ENCODE data around the gene NBDY.
"Not testable (repeated sequence)": the region's sequence is repeated elsewhere in the genome, so short reads cannot be mapped to it uniquely, and the experiment has no call there.

NBDY gene

GRCh38 chrX:56764153-56764974 is 35.3 kb downstream of the NBDY start:
- DNase-seq (ENCODE audit: low read depth in 2 of 2), result peak; percentile 28 to 52

- DNase-seq (ENCODE audit: low read depth in 2 of 2), result no peak
Observed at GRCh38 chrX:56764975-56765791, 36.1 kb downstream of the NBDY start.

- no peak for DNase-seq (ENCODE audit: low read depth in 2 of 2)
Observed at GRCh38 chrX:56765811-56766553, 36.9 kb downstream of the NBDY start.

DNA sequence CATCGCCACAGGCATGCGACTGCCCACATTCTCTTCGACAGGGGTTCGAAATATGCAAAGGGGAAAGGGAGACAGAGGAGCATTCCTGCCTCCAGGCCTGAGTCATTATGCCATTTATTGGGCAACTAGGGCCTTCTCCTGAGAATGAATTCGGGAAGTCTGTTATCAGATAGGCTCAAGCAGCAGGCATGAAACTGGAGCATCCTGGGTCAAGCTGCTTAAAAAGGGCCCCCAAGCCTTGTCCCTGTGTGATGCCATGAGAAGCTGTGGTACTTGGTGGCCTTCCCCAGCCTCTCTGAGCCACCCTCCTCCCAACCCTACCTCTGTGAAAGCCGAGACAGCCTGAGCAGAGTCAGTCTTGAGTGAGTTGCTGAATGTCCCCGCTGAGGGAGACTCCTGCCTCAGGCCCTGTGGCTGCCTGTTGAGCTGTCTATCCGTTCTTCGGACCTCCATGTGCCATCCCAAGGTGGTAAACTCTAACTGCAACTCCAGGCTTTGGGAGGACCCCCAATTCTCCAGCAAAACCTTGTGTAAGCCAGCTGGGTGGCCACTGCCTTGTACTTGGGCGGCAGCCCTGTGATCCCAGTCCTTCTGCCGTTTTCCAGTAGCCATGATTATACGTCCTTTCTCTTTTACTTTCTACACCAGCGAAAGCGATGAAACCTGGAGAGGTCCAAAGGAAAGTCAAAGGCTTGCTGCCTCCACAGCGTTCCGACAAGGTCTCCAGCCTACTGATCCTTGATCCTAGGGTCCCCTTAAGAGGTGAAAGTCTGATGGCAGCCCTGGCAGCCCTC is 37.7 kb downstream of the NBDY start:
- no peak for DNase-seq (ENCODE audit: low read depth in 2 of 2)

- not testable (repeated sequence) for DNase-seq (ENCODE audit: low read depth in 2 of 2)
Observed at GRCh38 chrX:56767348-56768119, 38.5 kb downstream of the NBDY start.

GRCh38 chrX:56768120-56768660 is 39.1 kb downstream of the NBDY start:
- DNase-seq (ENCODE audit: low read depth in 2 of 2), result not testable (repeated sequence)

DNA sequence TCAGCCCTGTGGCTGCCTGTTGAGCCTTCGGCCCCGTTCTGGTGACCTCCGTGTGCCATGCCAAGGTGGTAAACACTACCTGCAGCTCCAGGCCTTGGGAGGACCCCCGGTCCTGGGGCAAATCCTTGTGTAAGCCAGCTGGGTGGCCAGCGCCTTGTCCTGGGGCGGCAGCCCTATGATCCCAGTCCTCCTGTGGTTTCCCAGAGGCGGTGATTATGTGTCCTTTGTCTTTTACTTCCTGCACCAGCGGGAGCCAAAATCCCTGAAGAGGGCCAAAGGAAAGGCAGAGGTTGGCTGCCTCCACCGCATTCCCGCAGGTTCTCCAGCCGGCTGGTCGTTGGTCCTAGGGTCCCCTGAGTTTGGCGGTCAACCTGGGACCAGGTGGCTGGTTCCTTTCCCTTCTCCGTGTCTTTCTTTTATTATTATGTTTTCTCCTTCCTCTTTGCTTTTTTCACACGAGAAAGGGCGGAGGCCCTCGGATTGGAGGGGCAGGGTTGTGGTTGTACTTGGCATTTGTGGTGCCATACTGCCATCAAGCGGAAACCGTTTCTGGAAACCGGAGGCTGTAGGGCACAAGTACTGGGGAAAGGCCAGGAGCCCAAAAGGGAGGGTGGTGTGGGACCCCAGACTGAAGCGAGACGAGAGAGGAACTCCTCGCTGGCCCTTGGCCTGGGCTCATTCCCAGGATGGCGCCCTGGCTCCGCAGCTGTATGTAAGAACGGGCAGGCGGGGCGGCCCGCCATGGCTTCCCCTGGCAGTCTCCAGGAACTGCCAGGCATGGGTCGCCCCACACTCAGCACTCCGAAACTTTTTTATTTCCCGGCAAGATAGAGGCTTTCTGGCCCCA is 43.9 kb downstream of the NBDY start:
- DNase-seq (ENCODE audit: low read depth in 2 of 2), result not testable (repeated sequence)

DNA sequence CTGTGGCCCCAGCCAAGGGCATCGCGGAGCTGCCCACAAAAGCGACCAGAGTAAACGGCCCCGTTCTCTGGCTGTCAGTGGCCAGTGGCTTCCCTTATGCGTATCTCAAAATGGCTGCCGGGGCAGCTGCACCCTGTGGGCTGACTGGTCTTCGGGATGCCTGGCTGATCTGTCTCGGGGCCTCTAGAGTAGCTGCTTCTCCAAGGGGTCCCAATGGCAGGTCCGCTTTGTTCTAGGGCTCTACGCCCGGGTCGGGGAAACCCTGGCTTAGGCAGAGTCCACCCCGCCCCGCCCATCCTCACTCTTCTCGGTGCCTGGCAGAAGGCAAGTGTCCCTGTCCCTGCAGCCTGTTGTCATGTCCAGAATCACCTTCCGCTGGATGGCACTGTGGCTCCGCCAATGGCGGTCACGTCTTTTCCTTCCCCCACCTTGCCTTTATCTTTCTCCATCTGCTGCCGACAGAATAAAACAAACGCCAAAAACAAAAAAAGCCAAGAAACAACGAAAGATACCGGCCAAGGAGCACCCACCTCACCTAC is 44.5 kb downstream of the NBDY start:
- not testable (repeated sequence) for DNase-seq (ENCODE audit: low read depth in 2 of 2)

GRCh38 chrX:56778099-56778923 is 49.3 kb downstream of the NBDY start:
- not testable (repeated sequence) for DNase-seq (ENCODE audit: low read depth in 2 of 2)

GRCh38 chrX:56778924-56779468 is 50.0 kb downstream of the NBDY start:
- DNase-seq (ENCODE audit: low read depth in 2 of 2), result not testable (repeated sequence)

- not testable (repeated sequence) for DNase-seq (ENCODE audit: low read depth in 2 of 2)
Observed at GRCh38 chrX:56780681-56781649, 51.9 kb downstream of the NBDY start.

- DNase-seq (ENCODE audit: low read depth in 2 of 2), result no peak
Observed at GRCh38 chrX:56782352-56782751, 53.3 kb downstream of the NBDY start.

DNA sequence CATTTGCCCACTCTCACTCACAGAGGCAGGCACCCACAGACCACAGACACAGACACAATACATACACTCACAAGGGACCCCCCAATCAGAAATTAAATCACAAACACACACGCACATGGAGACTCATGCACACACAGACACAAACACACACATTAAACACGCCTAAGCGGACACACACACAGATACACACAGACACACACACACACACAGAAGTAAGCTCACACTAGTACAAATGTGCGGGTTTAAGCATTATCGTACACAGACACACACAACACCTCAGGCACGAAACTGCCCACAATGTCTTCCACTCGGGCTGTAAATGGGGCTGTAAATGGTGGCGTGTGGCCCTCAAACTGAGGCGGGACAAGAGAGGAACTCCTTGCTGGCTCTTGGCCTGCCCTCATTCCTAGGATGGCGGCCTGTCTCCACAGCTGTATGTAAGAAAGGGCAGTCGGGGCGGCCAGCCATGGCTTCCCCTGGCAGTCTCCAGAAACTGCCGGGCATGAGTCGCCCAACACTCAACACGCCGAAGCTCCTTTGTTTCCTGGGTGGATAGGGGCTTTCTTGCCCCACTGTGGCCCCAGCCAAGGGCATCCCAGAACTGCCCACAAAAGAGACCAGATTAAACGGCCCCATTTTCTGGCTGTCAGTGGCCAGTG is 53.9 kb downstream of the NBDY start:
- no peak for DNase-seq (ENCODE audit: low read depth in 2 of 2)

DNA sequence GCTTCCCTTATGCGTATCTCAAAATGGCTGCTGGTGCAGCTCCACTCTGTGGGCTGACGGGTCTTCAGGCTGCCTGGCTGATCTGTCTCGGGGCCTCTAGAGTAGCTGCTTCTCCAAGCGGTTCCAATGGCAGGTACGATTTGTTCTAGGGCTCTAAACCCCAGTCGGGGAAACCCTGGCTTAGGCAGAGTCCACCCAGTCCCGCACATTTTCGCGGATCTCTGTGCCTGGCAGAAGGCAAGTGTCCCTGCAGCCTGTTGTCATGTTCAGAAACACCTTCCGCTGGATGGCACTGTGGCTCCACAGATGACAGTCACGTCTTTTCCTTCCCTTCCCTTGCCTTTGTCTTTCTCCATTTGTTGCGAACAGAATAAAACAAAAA is 54.4 kb downstream of the NBDY start:
- DNase-seq (ENCODE audit: low read depth in 2 of 2), result peak in 1 of 2 donors; percentile 55

GRCh38 chrX:56783996-56784620 is 55.1 kb downstream of the NBDY start:
- no peak for DNase-seq (ENCODE audit: low read depth in 2 of 2)

DNA sequence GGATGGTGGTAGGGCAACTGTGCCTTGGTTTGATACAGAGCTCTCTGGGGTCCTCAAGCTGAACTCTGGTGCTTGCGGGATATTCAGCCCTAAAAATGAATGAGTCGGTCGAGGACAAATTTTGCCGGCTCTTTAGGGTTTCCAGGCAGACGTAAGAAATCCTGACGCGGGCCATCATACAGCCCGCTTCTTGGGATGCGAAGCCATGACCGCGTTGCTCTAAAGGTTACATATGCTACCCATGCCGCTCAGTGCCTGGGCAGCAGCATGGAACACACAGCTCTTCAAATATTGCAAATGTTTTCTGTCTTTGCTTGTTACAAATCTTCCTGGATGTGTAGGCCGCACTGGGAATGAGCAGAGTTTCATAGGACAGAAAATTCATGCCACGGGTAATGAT is 55.6 kb downstream of the NBDY start:
- no peak for DNase-seq (ENCODE audit: low read depth in 2 of 2)
